ENCODE measurements around the gene NR3C1.

Gene NR3C1

GRCh38 chr5:143376911-143377813 is 26.3 kb downstream of the NR3C1 start:
- Histone ChIP-seq H3K9me3 (ENCODE audit: control extremely low read depth in 1 of 5, control insufficient read depth in 4 of 5, insufficient read depth in 2 of 5, low read depth in 1 of 5, low read length in 4 of 5) (no peaks in the 10 kb centered on the region), H3K27me3 (replicated peaks in 2 of 5; ENCODE audit: control insufficient read depth in 4 of 5, insufficient read depth in 5 of 5, low read length in 4 of 5) (no peaks in the 10 kb centered on the region), H3K4me1 (ENCODE audit: control extremely low read depth in 1 of 4, control insufficient read depth in 4 of 4, insufficient read depth in 4 of 4, low read length in 3 of 4) (peaks cover 0 to 6% (median 2%) of the 10 kb centered on the region in 4 experiments), H3K27ac (ENCODE audit: insufficient read depth in 1 of 2, low read depth in 1 of 2, low read length in 2 of 2, poor library complexity in 1 of 2, severe bottlenecking in 2 of 2) (no peak overlapping the region), H3K4me3 (ENCODE audit: control insufficient read depth in 1 of 7, extremely low read depth in 1 of 7, insufficient read depth in 4 of 7, low read depth in 2 of 7, low read length in 6 of 7) (no peak overlapping the region), H3K36me3 (ENCODE audit: control insufficient read depth in 4 of 4, insufficient read depth in 4 of 4, low read length in 3 of 4) (peaks cover 3 to 11% (median 7%) of the 10 kb centered on the region in 4 experiments)
- POLR2A ChIA-PET, result no interaction called here
- 100% methylated on average over 2 of the region's 5 CpGs for WGBS (ENCODE audit: insufficient coverage)
- CTCF ChIA-PET, result interaction anchor here (1.0 to 1.6 kb wide), 2 partner anchors 11 to 263 kb away, joined by 3 read pairs; no protein-coding TSS in a partner anchor
- DNase-seq, result no peak

DNA sequence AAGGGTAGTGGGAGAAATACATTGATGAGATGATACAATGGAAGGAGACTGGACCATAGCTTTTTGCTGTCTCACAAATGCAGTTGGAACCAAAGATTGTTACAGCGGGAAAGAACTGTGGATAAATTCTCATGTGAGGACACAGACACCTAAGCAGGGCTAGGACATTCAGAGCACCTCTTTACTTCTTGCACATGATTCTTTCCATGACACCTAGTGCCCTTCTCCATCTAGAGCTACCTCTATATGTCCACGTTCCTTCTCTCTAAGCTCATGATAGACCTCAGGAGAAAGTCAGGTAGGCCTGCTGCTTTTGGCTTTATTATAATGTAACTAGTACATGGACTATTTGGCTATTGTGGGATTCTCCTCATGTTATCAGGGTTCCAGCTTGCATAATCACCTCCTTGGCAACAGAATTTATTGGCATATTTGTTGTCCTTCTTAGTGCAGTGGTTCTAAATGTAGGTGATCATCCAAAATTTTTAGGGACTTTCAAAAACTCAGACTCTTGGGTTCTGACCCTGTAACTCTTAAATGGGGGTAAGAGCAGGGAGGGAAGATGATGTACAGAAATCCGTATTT is 27.2 kb downstream of the NR3C1 start:
- no peak for DNase-seq
- Histone ChIP-seq H3K27ac (ENCODE audit: insufficient read depth in 1 of 2, low read depth in 1 of 2, low read length in 2 of 2, poor library complexity in 1 of 2, severe bottlenecking in 2 of 2) (no peak overlapping the region), H3K36me3 (ENCODE audit: control insufficient read depth in 4 of 4, insufficient read depth in 4 of 4, low read length in 3 of 4) (peaks cover 4 to 14% (median 6%) of the 10 kb centered on the region in 4 experiments), H3K4me3 (ENCODE audit: control insufficient read depth in 1 of 7, extremely low read depth in 1 of 7, insufficient read depth in 4 of 7, low read depth in 2 of 7, low read length in 6 of 7) (no peak overlapping the region), H3K4me1 (ENCODE audit: control extremely low read depth in 1 of 4, control insufficient read depth in 4 of 4, insufficient read depth in 4 of 4, low read length in 3 of 4) (peaks cover 0 to 6% (median 3%) of the 10 kb centered on the region in 4 experiments), H3K27me3 (replicated peaks in 2 of 5; ENCODE audit: control insufficient read depth in 4 of 5, insufficient read depth in 5 of 5, low read length in 4 of 5) (no peaks in the 10 kb centered on the region), H3K9me3 (ENCODE audit: control extremely low read depth in 1 of 5, control insufficient read depth in 4 of 5, insufficient read depth in 2 of 5, low read depth in 1 of 5, low read length in 4 of 5) (no peaks in the 10 kb centered on the region)
- POLR2A ChIA-PET, result no interaction called here
- CTCF ChIA-PET, result interaction anchor here (1.0 to 1.6 kb wide), 2 partner anchors 12 to 262 kb away, joined by 3 read pairs; no protein-coding TSS in a partner anchor
- 100% methylated on average over 2 of the region's 3 CpGs for WGBS (ENCODE audit: insufficient coverage)

DNA sequence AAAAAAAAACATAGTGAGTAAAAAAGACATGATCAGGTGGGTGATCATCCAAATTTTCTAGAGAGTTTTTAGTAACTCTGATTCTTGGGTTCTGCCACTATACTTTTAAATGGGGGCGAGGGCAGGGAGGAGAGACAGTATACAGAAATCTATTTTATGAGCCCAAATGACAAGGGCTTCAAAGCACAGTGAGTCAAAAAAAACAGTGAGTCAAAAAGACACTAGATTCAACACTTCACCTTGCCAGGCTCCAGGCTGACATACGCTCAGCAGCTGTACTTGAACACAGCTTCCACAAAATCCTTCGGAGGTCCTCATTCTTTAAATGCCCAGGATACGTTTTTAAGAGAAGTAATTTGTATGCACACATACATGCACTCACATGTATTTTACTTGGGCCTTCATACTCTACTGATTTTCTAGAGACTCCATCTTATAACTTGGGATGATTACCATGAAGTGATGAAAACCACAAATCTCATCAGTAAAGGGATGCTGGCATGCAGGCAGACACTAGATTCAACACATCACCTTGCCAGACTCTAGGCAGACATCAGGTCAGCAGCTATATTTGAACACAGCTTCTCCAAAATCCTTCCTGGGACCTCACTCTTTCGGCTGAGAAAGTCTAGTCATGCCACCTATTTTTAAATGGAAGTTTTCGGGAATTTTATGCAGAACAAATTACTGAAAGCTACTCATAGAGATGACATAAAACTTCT is 28.8 kb downstream of the NR3C1 start:
- CTCF ChIA-PET, result no interaction called here
- Histone ChIP-seq H3K36me3 (ENCODE audit: control insufficient read depth in 4 of 4, insufficient read depth in 4 of 4, low read length in 3 of 4) (peaks cover 4 to 15% (median 6%) of the 10 kb centered on the region in 4 experiments), H3K4me3 (ENCODE audit: control insufficient read depth in 1 of 7, extremely low read depth in 1 of 7, insufficient read depth in 4 of 7, low read depth in 2 of 7, low read length in 6 of 7) (no peak overlapping the region), H3K27ac (ENCODE audit: insufficient read depth in 1 of 2, low read depth in 1 of 2, low read length in 2 of 2, poor library complexity in 1 of 2, severe bottlenecking in 2 of 2) (no peak overlapping the region), H3K9me3 (ENCODE audit: control extremely low read depth in 1 of 5, control insufficient read depth in 4 of 5, insufficient read depth in 2 of 5, low read depth in 1 of 5, low read length in 4 of 5) (no peaks in the 10 kb centered on the region), H3K4me1 (ENCODE audit: control extremely low read depth in 1 of 4, control insufficient read depth in 4 of 4, insufficient read depth in 4 of 4, low read length in 3 of 4) (peaks cover 0 to 6% (median 3%) of the 10 kb centered on the region in 4 experiments), H3K27me3 (replicated peaks in 2 of 5; ENCODE audit: control insufficient read depth in 4 of 5, insufficient read depth in 5 of 5, low read length in 4 of 5) (no peaks in the 10 kb centered on the region)
- no peak for DNase-seq
- POLR2A ChIA-PET, result interaction anchor here (0.7 kb wide), 1 partner anchor 425 kb away, joined by 4 read pairs; no protein-coding TSS in a partner anchor
- WGBS (ENCODE audit: insufficient coverage), result 100% methylated on average over 1 of the region's 6 CpGs

DNA sequence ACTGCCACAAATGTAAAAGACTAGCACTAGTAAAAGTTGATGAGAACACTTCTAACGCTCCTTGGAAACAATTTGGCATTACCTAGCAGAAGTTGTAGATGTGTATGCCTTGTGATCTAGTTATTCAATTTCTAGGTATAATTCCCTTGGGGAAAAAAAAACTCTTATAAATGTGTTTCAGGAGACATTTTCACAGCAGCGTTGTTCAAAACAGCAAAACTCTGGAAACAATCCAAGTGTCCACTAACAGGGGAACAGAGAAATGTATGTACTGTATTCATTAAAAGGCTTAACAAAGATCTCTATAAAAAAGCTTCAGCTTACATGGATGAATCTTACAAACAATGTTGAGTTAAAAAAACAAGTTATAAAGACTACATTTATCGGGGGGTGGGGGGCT is 30.4 kb downstream of the NR3C1 start:
- WGBS (ENCODE audit: insufficient coverage), result no CpG with 5 or more reads among the region's 3 CpGs
- no peaks in the 10 kb centered on the region for H3K27me3 ChIP-seq (replicated peaks in 2 of 5; ENCODE audit: control insufficient read depth in 4 of 5, insufficient read depth in 5 of 5, low read length in 4 of 5)
- no peak overlapping the region for H3K27ac ChIP-seq (ENCODE audit: insufficient read depth in 1 of 2, low read depth in 1 of 2, low read length in 2 of 2, poor library complexity in 1 of 2, severe bottlenecking in 2 of 2)
- H3K4me3 ChIP-seq (ENCODE audit: control insufficient read depth in 1 of 7, extremely low read depth in 1 of 7, insufficient read depth in 4 of 7, low read depth in 2 of 7, low read length in 6 of 7), result no peak overlapping the region
- CTCF ChIA-PET, result no interaction called here
- peaks cover 4 to 16% (median 11%) of the 10 kb centered on the region in 4 experiments for H3K36me3 ChIP-seq (ENCODE audit: control insufficient read depth in 4 of 4, insufficient read depth in 4 of 4, low read length in 3 of 4)
- POLR2A ChIA-PET, result no interaction called here
- H3K4me1 ChIP-seq (ENCODE audit: control extremely low read depth in 1 of 4, control insufficient read depth in 4 of 4, insufficient read depth in 4 of 4, low read length in 3 of 4), result peaks cover 0 to 6% (median 3%) of the 10 kb centered on the region in 4 experiments
- no peak for DNase-seq
- peaks cover 0 to 9% (median 0%) of the 10 kb centered on the region in 5 experiments for H3K9me3 ChIP-seq (ENCODE audit: control extremely low read depth in 1 of 5, control insufficient read depth in 4 of 5, insufficient read depth in 2 of 5, low read depth in 1 of 5, low read length in 4 of 5)

- Histone ChIP-seq H3K9me3 (ENCODE audit: control extremely low read depth in 1 of 5, control insufficient read depth in 4 of 5, insufficient read depth in 2 of 5, low read depth in 1 of 5, low read length in 4 of 5) (peaks cover 0 to 11% (median 0%) of the 10 kb centered on the region in 5 experiments), H3K4me3 (ENCODE audit: control insufficient read depth in 1 of 7, extremely low read depth in 1 of 7, insufficient read depth in 4 of 7, low read depth in 2 of 7, low read length in 6 of 7) (no peak overlapping the region), H3K4me1 (ENCODE audit: control extremely low read depth in 1 of 4, control insufficient read depth in 4 of 4, insufficient read depth in 4 of 4, low read length in 3 of 4) (peaks cover 0 to 5% (median 1%) of the 10 kb centered on the region in 4 experiments), H3K27ac (ENCODE audit: insufficient read depth in 1 of 2, low read depth in 1 of 2, low read length in 2 of 2, poor library complexity in 1 of 2, severe bottlenecking in 2 of 2) (no peak overlapping the region), H3K27me3 (replicated peaks in 2 of 5; ENCODE audit: control insufficient read depth in 4 of 5, insufficient read depth in 5 of 5, low read length in 4 of 5) (no peaks in the 10 kb centered on the region), H3K36me3 (ENCODE audit: control insufficient read depth in 4 of 4, insufficient read depth in 4 of 4, low read length in 3 of 4) (peaks cover 4 to 16% (median 12%) of the 10 kb centered on the region in 4 experiments)
- ChIA-PET POLR2A (no interaction called here), CTCF (no interaction called here)
- 92% methylated on average over 3 of the region's 4 CpGs for WGBS (ENCODE audit: insufficient coverage)
- DNase-seq, result no peak
Measured at GRCh38 chr5:143372187-143372829, 31.2 kb downstream of the NR3C1 start.

- POLR2A ChIA-PET, result no interaction called here
Measured at GRCh38 chr5:143370440-143370839, 33.0 kb downstream of the NR3C1 start.

More at GRCh38 chr5:143370440-143370839, 33.0 kb downstream of the NR3C1 start:
- Histone ChIP-seq H3K36me3 (ENCODE audit: control insufficient read depth in 4 of 4, insufficient read depth in 4 of 4, low read length in 3 of 4) (peaks cover 4 to 20% (median 11%) of the 10 kb centered on the region in 4 experiments), H3K4me1 (ENCODE audit: control extremely low read depth in 1 of 4, control insufficient read depth in 4 of 4, insufficient read depth in 4 of 4, low read length in 3 of 4) (peaks cover 0 to 5% (median 0%) of the 10 kb centered on the region in 4 experiments), H3K4me3 (ENCODE audit: control insufficient read depth in 1 of 7, extremely low read depth in 1 of 7, insufficient read depth in 4 of 7, low read depth in 2 of 7, low read length in 6 of 7) (no peak overlapping the region), H3K9me3 (ENCODE audit: control extremely low read depth in 1 of 5, control insufficient read depth in 4 of 5, insufficient read depth in 2 of 5, low read depth in 1 of 5, low read length in 4 of 5) (peaks cover 0 to 13% (median 0%) of the 10 kb centered on the region in 5 experiments), H3K27me3 (replicated peaks in 2 of 5; ENCODE audit: control insufficient read depth in 4 of 5, insufficient read depth in 5 of 5, low read length in 4 of 5) (no peaks in the 10 kb centered on the region), H3K27ac (ENCODE audit: insufficient read depth in 1 of 2, low read depth in 1 of 2, low read length in 2 of 2, poor library complexity in 1 of 2, severe bottlenecking in 2 of 2) (no peak overlapping the region)
- DNase-seq, result no peak
- CTCF ChIA-PET, result interaction anchor here (0.9 kb wide), 1 partner anchor 17 kb away, joined by 4 read pairs; no protein-coding TSS in a partner anchor
- WGBS (ENCODE audit: insufficient coverage), result 100% methylated on average over 2 of the region's 3 CpGs
